ENCODE results near the gene VSIG10.

- TF ChIP-seq, protein P1, sequence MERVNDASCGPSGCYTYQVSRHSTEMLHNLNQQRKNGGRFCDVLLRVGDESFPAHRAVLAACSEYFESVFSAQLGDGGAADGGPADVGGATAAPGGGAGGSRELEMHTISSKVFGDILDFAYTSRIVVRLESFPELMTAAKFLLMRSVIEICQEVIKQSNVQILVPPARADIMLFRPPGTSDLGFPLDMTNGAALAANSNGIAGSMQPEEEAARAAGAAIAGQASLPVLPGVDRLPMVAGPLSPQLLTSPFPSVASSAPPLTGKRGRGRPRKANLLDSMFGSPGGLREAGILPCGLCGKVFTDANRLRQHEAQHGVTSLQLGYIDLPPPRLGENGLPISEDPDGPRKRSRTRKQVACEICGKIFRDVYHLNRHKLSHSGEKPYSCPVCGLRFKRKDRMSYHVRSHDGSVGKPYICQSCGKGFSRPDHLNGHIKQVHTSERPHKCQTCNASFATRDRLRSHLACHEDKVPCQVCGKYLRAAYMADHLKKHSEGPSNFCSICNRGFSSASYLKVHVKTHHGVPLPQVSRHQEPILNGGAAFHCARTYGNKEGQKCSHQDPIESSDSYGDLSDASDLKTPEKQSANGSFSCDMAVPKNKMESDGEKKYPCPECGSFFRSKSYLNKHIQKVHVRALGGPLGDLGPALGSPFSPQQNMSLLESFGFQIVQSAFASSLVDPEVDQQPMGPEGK (CRISPR knock-in tag; IDR thresholded peaks at IDR 0.05; ENCODE audit: borderline replicate concordance): no peak
- TF ChIP-seq RARB (CRISPR knock-in tag; IDR thresholded peaks at IDR 0.05): no peak
- TF ChIP-seq ZFP3 (CRISPR knock-in tag; IDR thresholded peaks at IDR 0.05): no peak
- no peak for TF ChIP-seq PPARA (CRISPR knock-in tag; IDR thresholded peaks at IDR 0.05; ENCODE audit: borderline replicate concordance)
- TF ChIP-seq, protein P2, sequence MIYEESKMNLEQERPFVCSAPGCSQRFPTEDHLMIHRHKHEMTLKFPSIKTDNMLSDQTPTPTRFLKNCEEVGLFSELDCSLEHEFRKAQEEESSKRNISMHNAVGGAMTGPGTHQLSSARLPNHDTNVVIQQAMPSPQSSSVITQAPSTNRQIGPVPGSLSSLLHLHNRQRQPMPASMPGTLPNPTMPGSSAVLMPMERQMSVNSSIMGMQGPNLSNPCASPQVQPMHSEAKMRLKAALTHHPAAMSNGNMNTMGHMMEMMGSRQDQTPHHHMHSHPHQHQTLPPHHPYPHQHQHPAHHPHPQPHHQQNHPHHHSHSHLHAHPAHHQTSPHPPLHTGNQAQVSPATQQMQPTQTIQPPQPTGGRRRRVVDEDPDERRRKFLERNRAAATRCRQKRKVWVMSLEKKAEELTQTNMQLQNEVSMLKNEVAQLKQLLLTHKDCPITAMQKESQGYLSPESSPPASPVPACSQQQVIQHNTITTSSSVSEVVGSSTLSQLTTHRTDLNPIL (CRISPR knock-in tag; IDR thresholded peaks at IDR 0.05; ENCODE audit: low read depth): no peak
These were observed 21.9 kb upstream of the VSIG10 start for GRCh38 chr12:118125743-118126118.
